Renal cortical epithelial cell (primary cell): ENCODE results near the gene ALS2CL. TPM values are rescaled to one million over a fixed set of nuclear protein-coding genes. Genes with fewer than 3 reads are reported as not detected.

ENCODE experiments used
- DNase-seq: peaks from one replicate; pipeline ENCODE4 v3.0.0-alpha.2; 2011; ENCODE audit warnings: low read depth
- total RNA-seq: library from RNA; depleted of rRNA; stranded (reverse); fragments of >200 nt; gene quantifications from 2 replicates; pipeline ENCODE4 v1.2.3, GENCODE V29; 2014

ALS2CL gene
- total RNA-seq, 1 donor from 2014 or later = 19.0 TPM

DNA sequence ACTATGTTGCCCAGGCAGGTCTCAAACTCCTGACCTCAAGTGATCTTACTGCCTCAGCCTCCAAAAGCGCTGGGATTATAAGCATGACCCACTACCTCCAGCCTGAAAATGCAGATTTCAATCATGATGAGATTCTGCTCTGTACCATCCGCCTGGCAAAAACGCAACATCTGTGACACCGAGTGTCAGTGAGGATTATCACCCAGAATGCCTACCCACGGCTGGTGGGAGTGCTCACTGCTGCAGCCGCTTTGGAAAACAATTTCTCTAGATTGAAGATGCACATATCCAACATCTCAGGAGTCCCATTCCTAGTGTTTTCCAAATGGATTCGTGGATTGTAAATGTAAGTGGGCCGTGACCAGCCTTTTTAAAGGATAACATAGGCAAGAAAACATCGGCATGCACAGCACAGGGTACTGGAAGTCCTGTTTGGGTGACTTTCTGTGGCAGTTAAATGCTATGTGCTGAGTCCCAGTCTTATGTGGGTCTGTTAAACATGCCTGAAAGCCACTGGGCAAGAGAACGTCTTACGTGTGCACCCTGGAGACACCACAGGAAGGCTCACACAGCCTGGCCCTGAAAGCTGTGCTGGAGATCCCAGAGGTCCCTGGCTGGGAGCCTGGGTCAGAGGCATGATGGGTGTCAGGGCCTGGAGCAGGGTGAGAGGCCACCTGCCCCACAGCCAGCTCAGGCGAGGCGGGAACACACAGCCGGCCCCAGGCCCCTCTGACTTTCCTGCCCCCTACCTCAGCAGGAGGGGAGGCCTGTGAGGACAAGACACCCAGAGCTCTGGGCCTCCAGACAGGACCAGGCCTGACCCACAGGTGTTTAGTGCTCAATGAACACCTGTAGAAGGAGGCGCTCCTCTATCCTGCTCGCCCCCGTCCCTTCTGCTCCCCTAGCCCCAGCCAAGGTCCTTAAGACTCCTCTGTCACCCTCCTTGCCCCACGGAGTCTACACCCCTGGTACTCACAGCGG lies 23.3 kb upstream of the ALS2CL start:
- no peak for DNase-seq

DNA sequence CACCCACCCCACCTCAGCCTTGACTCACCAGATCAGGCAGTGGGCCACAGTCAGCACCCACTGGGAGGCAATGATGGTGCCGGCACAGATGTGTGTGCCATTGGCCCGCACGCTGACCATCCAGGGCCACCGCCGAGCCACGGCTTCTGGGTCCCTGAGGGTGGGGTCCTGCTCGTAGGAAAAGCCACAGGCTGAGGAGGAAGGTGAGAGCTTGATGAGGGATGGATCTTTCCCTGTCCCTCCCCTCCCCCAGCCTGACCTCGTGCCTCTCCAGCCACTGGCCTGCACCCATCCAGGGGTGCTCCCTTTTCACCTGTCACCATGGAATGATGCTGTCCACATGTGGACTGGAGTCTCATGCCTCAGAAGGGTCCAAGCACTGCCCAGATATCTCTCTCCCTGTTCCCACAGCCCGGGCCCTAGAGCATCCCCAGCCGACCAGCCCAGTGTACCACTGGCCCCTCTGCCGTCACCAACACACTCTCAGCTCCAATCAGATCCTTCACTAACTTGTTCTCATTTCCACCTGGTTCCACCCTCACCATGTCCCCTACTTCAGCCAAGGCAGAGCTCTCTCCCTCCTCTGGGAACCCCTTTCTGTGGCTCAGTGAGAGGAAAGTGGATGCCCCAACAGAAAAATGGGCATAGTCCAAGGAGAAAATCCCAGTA lies 22.2 kb upstream of the ALS2CL start:
- DNase-seq = no peak

GRCh38 chr3:46714728-46715506 lies 21.4 kb upstream of the ALS2CL start:
- DNase-seq = no peak

DNA sequence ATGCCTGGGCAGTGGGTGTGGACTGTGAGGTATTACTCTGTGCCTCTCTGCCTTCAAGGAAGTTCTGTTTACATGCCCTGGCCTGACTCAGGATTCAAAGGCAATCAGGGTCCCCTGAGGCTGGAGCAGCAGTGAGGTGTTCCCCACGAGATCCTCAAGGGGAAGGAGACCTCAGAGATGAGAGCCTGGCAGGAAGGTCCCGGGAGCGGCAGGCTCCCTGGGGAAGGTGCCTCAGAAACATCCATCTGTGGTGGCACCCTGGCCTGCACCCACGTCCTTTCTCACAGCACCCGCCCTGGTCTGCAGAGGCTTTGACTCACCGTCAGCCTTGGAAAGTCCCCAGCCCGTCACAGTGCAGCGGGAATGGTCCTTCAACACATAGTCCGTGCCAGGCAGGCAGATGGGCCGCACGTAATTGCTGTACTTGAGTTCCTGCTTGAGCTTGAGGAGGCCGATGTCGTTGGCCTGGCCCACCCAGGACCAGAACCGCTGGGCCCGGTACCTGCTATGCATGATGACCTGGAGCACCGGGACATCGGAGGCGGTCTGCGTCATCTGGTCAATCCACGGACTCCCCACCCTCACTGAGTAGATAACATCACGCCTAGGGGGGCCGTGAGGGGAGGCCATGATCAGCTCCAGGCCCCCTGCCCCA lies 20.5 kb upstream of the ALS2CL start:
- DNase-seq = peak; percentile 4

DNA sequence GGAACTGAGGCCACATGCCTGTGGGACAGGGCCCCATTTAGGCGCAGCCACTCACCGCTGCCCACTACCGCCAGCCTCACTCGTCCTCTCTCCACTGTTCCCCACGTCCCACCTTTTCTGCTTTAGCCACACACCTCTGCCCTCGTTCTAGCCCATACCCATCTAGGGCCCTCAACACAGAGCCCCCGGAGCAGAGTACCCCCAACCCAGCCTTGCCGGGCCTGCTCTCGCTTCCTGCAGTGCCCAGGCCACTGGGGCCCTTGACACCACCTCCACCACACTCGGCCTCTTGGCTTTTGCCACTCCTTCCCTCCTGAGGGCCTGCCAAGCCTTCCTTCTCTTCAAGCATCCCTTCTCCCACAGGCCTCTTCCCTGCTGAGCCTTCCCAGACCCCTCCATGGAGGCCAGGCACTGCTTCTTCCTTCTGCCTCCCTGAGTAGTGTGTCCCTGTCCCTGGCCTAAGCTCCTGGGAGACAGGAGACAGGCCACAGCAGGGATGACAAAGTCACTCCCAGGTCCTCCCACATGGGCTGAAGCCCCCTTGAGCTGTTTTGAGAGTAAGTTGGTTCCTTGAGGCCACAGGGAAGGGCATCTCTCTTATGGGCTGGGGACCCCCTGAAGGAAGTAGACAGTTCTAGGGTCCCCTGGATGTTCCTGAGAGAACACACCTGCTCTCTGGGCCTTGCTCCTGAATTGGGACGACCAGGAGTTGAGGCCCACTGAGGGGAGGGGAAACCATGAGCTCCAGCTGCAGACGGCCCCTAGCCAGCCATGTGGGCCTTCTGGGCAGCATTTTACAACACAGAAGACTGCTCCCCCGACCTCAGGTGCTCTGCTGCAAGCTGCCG lies 19.8 kb upstream of the ALS2CL start:
- DNase-seq = no peak

GRCh38 chr3:46712191-46713049 lies 18.9 kb upstream of the ALS2CL start:
- no peak for DNase-seq

DNA sequence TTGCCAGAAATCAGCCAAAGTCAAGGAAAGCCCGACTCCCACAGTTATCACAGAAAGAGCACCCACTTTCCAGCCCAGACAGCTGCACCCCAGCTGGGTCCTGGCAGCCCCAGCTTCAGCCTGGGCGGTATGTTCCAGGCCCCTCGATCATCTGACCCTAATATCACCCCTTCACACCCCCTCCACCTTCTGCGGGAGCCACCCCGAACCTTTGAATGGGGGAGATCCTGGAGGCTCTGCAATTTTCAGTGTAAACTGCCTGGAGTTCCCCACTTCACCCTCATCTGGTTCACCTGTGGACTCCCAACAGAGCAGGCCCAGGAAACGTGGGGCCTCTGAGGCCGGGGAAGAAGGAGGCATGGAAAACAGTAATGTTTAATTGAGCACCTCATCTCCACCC lies 18.3 kb upstream of the ALS2CL start:
- DNase-seq = no peak

GRCh38 chr3:46711305-46711704 lies 17.8 kb upstream of the ALS2CL start:
- no peak for DNase-seq

GRCh38 chr3:46710671-46711295 lies 17.3 kb upstream of the ALS2CL start:
- DNase-seq = no peak

GRCh38 chr3:46710229-46710628 lies 16.8 kb upstream of the ALS2CL start:
- no peak for DNase-seq

DNA sequence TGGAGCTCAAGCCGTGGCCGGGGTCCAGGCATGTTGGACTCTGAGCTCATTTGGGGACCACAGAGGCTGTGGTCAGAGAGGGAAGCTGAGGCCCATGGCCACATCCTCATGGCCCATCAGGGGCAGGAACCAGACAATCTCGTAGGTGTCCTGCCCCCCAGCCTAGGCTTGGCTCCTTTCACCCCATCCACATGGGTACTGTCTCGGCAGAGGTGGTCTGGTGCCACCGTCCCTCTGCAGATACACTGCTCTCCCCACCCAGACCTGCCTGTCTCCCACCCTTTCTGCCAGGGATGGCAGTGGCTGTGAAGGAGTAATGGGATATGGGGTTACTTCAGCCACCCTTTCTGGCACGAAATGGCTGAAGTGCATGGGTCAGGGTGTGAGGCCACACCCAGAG lies 16.2 kb upstream of the ALS2CL start:
- DNase-seq = no peak

- no peak for DNase-seq
These were observed 15.7 kb upstream of the ALS2CL start for GRCh38 chr3:46709157-46709654.

DNA sequence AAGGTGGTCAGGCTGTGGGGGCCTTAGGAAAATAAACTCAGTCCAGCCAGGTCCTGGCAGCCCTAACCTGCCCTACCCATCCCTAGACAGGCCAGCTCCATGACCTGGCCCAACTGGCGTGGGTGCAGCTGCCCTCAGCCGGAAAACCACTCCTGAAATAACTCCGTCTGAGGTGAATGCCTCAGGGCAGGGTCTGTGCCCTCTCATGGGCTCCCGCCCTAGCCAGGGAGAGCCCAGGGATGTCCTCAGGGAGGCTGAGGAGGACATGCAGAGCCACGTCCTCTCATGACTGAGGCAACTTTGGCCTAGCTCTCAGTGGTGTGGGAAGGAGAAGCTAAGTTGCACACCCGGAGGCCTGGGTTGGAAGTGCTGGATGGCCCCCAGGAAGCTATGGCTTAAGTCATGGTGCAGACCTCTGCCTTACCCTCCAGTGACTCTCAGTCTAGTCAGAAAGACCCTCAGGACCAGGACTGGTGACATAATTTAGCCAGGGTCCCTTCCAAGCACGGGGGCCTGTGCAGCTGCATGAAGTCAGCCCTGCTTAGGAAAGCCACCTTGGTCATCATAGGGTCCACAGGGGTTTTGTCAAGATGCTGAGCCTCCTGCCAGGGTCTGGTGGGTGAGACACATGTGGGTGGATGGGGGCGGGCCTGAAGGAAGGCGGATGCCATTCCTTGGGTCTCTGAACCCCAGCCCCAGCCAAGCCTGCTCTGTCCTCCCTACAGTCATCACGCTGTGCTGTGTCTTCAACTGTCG lies 15.1 kb upstream of the ALS2CL start:
- no peak for DNase-seq

DNA sequence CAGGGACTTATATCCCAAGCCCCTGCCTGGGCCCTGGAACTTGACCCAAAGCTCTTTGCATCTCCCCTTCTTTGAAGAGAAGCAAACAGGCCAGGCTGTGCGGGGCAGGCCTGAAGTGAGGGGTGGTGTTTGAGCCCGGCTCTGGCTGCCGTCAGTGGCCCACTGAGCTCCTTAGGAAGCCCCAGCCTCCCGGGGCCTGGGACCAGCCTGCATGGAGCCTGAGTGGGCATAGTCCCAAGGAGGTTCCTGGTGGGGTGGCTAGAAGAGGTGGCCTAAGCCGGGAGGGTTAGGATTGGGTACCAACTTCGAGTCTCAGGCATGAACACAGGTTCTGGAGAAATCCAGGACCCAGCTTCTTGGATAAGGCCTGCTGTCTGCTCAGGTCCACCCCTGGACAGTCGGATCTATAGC lies 14.1 kb upstream of the ALS2CL start:
- no peak for DNase-seq

DNA sequence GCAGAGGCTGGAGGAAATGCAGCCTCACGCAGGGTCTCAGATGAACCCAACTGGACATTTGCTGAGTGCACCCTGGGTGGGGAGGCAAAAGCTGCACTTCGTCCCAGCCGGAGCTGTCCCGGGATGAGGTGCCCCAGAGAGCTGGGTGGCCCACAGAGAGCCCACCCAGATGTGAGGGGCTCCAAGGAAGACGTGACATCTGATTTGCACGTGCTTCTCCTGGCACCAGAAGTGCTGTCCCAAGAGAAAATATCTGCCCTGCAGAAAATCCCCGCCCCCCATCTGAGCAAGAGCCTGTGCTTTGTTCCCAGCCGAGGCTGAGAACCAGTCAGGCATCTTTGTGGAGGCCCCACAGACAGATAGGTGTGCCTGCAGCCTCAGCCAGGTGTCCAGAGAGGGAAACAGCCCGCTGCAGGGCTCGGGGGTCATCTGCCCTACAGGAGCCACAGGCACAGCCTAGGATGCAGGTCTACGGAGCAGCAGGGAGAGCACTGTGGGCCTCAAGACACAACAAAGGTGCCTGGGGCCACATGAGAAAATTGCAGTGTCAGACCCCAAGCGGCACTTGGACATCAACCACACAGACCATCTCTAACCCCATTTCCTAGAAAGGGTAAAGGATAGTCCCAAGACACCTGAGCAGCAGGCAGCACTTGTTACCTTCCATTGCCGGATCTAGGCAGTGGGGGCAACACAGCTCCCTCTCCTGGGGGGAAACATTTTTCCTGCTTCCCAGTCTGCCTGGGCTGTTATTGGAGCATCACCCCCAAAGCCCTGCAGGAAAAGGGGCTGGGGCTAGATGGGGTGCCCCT lies 13.5 kb upstream of the ALS2CL start:
- DNase-seq = no peak

DNA sequence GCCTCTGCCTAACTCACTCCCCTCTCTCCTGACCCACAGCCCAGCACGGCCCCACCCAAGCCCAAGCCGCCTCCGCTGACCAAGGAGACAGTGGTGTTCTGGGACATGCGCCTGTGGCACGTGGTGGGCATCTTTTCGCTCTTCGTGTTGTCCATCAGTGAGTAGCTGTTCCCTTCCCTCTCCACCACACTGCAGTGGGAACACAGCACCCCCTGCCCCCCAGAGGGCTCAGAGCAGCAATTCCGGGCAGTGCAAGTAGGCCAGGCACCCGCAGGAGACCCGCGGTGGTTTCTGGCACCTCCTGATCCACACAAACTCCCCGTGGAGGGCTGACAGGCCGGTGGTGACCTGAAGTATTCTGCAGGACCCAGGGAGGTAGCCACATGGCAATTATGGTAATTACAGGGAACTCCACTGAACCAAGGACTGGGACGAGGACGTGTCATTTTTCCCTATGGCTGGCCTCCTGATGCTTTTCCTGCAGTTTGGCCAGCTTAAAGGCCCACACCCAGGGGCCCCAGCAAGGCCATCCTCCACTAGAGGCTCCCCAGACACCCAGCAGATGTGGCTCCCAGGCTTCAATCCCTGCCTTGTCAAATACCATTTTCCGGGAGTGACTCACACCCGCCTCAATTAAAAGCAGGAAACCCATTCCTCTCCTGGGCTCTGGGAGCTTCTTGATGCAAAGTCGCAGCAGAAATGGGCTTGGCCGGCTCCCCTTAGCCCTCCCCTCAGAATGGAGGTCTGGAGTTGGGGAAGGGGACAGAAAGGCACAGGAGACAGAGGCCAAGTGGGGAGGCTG lies 12.5 kb upstream of the ALS2CL start:
- peak; percentile 36 for DNase-seq
